Globus pallidus (tissue), 1 donor: Measurements from ENCODE around the gene L3HYPDH.

ENCODE experiments used
- DNase-seq: peaks from one replicate; pipeline ENCODE4 v3.0.0-alpha.2; 2015; ENCODE audit warnings: low spot score

Gene L3HYPDH

DNA sequence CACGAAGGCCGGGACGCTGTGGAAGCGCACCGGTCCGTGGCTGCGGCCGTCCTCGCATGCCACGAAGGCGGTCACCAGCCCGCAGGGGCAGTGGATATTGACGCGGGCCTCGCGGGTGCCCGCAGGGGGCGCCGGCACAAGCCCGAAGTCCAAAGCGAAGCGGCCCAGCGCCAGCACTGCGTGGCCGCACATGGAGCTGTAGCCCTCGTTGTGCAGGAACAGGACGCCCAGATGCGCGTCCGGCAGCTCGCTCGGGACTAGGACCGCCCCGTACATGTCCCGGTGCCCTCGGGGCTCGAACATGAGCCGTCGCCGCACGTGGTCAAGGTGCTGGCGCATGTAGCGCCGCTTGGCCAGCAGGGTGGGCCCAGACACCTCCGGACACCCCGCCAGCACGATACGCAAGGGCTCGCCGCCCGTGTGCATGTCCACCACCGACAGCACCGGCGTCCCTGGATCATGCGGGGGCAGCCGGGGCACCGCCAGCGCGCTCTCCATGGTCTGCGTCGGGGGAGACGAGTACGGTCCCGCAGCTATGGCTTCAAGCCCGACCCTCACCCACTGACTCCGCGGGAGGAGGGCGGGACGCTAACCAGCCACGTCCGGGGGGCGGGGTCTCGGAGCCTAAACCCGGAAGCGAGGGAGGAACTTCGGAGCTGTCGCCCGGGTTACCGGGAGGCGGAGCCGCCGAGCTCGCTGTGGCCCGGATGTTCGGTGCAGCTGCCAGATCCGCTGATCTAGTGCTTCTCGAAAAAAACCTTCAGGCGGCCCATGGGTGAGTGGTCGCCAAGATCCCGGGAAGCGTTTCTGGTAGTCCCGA is at the start of gene L3HYPDH, which contains the start of gene JKAMP:
Gene L3HYPDH (minus strand): TSS at position 590 of the 820 bp plus-strand sequence. CDS start 92 bp downstream, at position 498.
Gene JKAMP (plus strand): TSS at position 699 of the 820 bp plus-strand sequence. CDS start 73 bp downstream, at position 772.
- peak; percentile 95 for DNase-seq

DNA sequence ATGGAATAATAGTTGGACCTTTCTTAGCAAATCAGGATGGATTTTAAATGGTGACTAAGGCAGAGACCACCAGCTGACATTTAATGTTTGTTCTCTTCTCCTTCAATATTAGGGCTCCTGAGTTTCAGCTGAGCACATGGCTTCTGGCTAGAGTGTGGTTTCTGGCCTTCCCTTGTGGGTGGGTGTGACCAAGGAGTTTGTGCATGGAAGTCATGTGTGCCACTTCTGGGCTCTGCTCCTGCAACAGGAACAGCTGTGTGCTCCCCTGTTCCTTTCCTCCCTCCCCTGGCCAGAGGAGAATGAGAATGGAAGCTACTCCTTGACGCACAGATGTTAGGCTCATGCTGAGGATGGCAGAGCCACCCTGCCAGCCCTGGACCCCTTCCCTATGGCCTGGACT is 48.2 kb upstream of the L3HYPDH start:
- DNase-seq: no peak

DNA sequence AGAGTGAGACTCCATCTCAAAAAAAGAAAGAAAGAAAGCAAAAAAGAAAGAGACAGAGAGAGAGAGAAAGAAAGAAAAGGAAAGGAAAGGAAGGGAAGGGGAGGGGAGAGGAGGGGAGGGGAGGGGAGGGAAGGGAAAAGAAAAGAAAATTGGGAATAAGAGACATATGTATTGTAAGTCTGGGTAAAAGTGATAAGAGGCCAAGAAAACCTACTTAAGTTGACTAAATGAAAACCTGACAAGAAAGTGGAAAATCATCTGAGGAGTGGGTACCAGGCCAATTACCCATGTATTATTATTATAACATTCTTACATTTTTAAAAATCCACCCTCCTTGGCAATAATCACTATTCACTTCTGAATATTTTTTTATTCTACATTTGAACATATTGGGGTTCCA is 46.1 kb upstream of the L3HYPDH start:
- no peak for DNase-seq

DNA sequence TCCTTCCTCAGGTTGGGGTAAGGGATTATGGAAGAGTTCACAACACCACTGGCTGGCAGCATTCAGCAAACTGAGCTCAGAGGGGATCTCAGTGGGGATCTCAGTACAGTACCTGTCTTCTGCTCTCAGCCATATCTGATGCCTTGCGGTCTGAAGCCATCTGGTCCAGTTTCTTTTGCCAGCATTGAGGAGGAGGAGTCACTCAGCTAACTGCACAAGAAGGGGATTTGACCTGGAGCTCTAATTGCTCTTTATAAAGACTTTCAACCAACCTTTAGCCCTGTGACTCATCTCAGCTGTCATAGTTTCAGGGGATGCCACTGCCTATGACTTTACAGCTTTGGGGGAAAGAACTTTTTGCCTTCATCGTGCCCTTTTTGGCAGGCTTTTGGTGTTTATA is 45.0 kb upstream of the L3HYPDH start:
- DNase-seq: no peak

DNA sequence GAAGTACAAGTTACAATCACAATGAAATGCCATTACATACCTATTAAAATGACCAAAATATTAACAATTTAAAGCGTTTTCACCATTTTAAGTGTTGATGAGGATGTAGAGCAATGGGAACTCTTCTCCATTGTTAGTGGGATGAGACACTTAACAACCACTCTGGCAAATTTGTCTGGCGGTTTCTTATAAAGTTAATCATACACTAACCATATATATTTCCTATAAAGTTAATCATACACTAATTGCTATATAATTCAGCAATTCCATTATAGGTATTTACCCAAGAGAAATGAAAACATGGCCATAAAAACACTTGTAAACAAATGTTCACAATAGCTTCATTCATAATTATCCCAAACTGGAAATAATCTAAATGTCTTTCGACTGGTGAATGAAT is 36.0 kb upstream of the L3HYPDH start:
- no peak for DNase-seq

DNA sequence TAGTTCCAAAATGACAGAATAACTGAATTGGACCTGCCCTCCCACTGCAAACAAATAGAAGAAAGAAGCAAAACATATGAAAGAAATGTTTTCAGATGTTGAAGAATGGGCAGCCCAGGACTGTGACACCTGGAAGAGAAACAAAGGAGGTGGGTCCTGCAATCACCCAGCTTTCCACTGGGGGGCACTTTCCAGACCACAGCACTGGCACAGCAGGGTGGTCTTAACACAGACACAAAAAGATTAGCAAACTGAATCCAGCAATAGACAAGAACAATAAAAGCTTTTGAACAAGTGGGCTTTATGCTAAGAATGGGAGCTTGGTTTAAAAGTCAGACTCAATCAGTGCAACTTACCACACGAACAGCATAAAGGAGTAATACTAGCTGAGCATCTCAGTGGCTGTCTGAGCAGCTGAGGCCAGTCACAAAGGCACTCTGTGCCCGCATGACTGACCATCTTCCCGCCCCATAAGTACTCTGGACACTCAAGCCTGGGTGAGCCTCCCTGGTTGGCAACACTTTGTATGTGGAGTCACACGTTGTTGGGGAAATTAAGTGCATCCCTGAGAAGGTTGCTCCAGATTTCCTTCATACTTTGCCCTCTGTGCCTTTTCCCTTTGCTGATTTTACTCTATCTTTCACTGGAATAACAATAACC is 27.8 kb upstream of the L3HYPDH start:
- DNase-seq: no peak

DNA sequence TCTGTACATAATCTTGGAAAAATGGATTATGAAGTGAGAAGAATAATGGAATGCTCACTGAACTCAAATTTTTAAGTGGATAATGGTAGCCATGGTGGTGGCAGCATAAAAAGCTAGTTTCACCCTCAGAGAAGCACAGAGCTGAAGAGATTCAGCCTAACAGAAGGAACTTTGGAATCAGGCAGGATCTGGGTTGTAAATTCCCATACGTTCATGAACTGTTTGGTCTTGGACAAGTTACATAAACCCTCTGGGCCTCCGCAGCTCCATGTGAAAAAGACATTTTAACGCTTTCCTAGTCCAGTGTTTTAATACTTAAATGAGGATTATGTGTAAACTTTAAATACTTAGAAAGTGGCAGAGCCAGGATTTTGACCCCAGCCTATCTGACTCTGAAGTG is 26.8 kb upstream of the L3HYPDH start:
- no peak for DNase-seq

DNA sequence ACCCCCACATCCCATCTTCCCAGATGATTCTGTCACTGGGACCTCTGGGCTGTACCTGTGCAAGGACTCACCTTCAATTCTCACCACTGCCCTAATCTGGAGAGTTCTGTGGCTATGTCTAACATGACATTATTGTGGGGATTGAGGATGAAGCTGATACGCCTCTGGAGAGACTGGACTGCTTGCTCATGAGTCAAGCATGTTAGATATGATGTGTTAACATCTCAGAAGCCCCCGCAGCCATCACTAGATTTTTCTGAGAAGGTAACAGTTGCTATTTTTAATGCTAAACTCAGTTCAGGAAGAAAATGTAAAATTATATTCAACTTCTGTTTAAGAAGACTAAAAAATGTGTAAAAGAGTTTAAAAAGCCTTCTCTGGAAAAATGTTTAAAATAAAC is 25.8 kb upstream of the L3HYPDH start:
- DNase-seq: no peak

DNA sequence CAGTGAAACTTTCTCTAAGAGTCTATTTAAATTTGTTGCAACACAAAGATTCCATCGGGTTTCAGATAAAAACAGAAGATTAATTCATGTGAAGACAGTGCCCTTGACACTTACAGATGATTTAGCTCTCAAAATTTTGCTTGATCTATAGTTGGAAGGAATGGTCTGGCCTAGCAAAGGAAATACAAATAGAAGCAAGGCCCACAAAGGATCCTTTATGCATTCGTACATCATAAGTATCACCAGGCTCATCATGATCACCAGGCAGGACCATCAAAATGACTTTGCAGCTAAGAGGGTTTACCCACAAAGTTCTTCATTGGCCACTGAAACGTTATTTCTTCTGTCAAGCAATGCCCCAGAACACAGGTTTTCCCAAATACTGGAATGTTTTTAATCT is 24.9 kb upstream of the L3HYPDH start:
- no peak for DNase-seq

DNA sequence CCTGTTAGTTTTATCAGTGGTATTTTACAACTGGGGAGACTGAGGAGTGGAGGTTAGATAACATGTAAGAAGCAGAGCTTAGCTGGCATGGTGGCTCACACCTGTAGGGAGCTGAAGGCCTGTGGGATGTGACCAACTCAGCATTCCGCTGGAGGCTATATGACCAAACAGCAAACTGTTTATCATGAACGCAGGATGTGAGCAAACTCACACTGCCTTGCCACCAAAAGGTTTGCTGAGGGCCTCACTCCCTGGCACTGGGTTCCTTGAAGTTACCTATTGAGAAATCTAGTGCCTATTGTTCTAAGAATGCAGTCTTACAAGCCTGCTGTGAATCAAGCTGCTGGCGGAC is 23.5 kb upstream of the L3HYPDH start:
- no peak for DNase-seq

DNA sequence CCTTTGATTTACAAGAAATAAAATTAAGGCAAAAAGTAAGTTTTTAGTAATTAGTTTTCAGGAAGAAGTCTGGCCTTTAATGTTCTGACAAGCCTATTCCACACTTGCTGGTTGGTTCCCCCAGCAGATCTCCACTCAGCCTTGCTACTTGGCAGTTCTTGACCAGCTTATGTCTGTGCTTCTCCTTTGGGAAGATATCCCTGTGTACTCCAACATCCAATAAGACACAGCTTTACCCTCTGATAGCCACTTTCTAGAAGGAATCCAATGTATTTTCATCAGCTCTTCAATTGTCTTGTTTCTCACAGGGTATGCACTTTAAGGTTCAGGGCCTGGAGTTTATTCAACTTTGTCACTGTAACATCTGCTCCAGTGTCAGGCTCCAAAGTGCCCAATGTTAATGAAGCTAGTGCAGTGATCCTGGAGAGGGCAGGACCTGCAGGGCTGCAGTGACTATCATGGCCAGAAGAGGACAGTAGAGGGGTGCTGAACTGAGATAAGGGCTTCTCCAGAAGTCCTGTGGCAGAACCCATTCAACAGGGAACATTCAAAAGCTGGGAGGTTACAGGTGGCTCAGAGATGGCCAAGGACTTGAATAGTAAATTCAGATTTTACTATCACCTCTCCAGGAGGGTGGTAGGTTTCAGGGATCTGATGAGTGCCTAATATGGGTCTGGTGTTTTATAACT is 23.0 kb upstream of the L3HYPDH start:
- DNase-seq: peak; percentile 32

DNA sequence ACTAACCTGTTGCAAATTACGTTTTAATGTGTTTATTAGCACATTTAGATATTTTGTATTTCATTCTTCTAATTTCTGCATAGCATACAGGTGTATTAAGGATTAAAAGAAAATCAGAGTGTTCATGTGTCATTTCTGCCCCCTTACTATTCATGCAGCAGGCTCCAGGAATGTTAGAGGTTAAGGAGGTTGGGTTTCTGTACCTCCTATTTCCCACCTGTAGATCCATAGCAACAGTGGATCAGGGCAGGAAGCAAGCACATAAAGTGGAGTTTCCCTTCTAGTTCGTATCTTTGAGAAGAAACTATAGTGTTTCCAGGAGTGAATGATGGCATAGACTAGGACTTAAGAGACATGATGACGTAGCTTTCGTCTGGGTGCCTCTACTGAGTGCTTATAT is 19.0 kb upstream of the L3HYPDH start:
- no peak for DNase-seq

DNA sequence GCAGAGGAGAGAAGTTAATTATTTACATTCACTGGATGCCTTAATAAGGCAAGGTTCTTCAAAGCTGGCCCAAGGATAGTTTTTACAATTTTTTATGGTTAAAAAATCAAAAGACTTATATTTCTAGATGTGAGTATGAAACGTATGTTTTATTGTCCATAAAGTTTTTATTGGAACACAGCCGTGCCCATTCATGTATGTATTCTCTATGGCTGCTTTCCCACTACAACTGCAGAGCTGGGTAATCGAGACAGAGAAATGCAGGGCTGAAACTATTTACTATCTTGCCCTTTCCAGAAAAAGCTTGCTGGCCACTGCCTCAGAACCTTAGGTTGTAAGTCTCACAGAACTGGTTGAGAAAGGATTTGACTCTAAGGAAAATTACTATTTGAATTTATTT is 16.5 kb upstream of the L3HYPDH start:
- no peak for DNase-seq

DNA sequence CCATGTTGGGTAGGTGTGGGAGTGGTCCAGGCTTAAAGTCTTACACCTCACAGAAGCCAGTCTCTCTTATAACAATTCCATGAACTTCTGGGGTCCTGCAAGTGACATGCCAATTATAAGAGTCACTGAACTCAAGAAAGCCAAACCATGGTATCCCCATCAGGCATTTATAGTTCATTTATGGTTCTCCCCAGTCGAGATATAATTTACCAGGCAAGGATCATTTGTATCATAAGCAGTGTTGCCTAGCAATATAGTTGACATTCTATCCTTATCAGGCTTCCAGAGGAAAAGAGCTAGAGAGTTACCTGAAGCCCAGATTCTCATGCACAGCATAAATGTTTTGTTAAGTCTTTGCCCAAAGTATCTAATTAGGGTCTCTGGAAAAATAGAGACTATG is 8.2 kb upstream of the L3HYPDH start:
- DNase-seq: no peak

DNA sequence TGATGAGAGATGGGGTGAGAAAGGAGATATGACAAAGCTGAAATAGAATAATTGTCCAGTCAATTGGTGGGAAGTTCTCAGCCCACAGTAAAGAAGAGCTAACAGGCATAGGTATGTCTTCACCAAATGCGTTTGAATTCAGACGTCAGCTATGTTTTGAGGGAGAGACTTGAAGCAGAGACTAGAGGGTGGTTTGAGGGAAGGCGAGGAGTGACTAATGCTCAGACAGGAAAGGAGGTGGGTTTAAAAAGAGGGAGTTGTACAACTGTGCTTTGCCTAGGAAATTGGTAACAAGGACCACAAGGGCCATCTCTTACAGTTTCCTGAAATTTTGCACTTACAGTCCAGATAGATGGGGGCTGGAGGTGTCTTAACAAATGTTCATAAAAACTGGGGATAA is 6.5 kb upstream of the L3HYPDH start:
- DNase-seq: no peak

DNA sequence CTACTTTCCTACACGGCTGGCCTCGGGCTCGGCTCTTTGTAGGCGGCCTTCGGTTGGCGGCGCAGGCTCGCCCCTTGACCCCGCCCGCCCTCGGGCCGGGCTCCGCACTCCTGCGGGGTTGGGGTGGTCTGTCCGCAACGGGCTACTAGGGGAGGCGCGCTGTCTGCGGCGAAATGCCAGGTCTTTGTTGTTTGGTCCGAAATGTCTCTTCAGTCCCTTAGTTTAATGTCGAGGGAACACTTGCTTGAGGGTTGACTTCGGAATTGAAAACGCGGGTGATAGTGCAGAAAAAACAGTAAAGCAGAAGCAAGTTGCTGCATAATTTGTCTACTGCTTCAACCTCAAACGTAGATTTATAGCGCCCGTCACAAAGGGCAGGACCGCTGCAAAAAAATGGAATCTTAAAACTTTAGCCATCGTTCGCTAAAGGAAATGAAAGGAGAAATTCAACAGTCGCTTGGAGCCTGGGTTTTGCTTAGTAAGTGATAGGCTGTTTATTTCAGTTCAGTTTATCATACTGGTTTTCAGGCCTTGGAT is 499 bp upstream of the L3HYPDH start:
- no peak for DNase-seq

DNA sequence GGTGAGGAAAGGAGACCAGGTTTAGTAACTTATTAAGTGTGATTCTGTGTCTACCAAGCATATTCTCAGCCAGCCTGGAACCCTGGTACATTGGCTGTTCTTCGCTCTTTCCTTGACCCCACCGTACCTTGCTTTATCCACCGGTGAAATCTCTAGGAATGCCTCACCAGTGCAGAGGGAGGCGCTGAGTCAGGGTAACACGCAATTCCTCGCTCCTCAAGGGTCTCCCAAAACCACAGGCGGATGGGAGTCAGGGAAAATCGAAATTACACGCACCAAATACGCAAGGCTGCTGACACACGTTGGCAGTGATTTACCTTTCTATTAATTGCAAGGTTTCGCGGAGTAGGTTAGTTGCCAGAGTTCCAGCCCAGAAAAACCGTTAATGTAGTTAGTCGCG is 845 bp downstream of the L3HYPDH start:
- no peak for DNase-seq

DNA sequence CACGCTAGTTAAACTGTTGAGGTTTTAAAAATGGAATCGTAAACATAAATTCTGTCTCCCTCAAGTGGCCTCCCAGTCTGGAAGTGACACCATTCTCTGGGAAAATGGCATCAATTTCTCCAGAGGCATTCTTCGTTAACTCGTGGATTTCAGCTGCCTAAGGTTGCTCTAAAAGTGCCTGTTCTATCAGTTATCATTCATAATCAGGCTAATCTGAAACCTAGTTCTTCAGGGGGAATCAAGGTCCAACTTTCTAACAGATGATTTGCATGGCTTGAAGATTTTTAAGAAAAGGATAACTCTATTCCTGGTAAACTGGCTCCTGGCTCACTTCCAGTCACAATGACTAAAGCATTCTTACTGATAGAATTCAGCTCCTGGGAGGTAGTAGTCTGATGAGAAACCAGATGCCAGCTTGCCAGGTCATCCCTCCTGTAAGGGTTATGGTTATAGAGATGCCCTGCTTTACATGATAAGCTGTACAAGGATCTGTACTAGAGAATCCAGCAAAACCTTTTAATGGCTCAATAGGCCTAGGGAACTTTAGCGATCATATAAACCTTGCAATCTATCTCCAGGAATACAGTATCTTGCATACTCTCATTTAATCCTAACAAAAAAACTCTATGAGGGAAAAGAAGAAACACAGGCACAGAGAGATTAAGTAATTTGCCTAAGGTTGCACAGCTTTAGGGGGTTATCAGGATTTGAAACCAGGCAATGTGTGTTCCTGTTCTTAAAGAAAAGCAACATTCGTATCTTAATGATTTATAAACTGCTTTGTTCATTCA is 1.5 kb downstream of the L3HYPDH start:
- DNase-seq: peak; percentile 30

DNA sequence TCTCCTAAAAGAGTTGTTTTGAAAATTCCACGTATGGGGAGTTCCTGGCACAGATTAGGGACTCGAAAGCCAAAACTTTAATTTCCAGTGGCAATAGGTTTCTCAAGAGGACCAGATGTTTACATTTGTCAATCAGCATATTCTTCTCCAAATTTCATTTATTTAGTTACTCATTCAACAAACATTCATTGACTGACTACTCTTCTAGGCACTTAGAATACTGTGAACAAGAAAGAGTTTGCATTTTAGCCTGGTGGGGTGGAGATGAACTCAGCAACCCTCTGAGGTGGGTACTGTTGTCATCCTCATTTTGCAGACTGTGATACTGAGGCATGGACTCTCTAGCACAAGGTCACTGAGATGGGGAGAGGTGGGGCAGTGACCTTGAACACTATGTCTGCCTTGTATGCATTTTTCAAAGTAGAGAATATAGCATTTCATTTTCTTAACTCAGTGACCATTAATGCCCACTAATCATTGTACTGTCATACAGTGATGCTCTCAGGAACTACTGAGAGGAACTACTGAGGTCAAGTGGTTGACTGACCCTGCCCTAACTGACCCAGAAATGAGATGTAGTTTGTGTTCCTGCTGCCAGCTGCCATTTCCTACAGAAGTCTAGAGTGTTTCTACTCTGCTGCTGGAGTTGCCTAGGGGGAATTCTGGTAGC is 2.2 kb downstream of the L3HYPDH start:
- DNase-seq: no peak

DNA sequence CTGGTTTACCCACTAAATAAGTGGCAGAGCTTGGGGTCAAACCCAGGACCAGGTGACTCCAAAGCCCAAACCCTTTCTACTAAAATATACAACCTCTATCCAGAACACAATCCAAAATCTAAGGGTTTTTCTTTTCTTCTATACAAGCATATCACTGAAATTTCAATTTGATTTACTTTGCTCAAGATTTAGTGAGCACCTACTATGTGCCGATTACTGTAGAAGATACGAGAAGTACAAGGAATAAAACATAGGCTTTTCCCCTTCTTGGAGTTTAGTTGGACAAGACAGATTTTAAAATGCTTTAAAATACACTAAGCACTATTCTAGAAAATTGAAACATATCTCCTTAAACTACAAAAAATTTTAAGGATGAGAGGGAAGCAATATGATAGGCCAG is 2.8 kb downstream of the L3HYPDH start:
- no peak for DNase-seq

DNA sequence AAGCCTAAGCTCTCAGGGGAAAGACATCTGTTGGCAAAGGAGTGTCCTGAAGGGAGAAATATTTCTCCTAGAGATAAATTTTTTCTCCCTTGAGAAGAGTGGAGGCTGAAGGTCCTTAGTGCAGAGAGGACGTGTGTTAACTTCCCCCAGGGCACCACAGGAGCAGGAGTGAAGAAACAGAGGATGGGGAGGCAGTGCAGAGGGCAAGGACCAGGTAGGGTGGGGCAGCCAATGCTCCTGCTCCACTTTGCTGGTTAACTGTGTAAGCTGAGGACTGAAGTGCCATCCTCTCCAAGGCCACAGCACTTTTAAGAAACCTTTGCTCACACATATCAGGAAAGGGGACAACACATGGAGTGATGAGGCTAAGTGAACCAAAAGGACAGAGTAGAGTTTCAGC is 4.0 kb downstream of the L3HYPDH start:
- no peak for DNase-seq
